ENCODE results near the gene ASB10.

DNA sequence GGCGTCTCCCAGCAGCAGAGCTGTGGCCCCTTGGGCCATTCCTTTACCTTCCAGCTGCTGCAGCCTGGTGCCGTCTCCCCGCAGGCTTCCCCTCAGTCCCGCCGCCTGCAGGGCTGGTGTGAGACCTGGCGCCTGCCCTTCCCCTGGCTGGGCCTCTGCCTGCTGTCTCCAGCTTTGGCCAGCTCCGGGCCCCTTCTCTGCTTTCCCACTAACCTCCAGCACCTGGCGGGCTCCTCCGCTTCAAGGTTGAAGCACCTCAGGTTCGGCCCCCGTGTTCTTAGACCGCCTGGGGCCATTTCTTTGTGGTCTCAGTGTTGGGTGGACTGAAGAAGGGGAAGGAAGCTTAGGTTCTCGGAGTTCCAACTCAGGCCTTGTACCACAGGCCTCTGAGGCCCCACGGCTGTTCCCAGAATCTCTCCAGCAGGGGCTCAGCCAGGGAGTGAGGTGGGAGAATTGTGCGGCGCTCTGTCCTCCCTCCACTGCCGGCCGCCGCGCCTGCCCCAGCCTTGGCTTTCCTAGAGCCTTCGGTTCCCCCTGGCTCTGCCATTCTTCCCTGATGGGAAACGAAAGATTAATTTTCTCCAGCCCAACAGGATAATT is 49.9 kb downstream of the ASB10 start:
- TF ChIP-seq RAD21 (IDR thresholded peaks at IDR 0.05; ENCODE audit: low read length) (no peak), CTCF (conservative IDR thresholded peaks at IDR 0.05; ENCODE audit: low read depth, low read length) (no peak), NFE2L2 (IDR thresholded peaks at IDR 0.05; ENCODE audit: low read depth, low read length) (no peak), POLR2A (IDR thresholded peaks at IDR 0.05; ENCODE audit: low read depth, low read length) (no peak)

Measured in IMR-90 (cell line).